ENCODE results near the gene THRAP3. TPM values are rescaled to one million over a fixed set of nuclear protein-coding genes. Genes with fewer than 3 reads are reported as not detected.

The THRAP3 gene
- total and polyA plus RNA-seq, 9 of the 15 experiments (the other 6 are each of a cell fraction or from before 2014, with no cell fraction given), result 66.2 to 135 (median 113) TPM

DNA sequence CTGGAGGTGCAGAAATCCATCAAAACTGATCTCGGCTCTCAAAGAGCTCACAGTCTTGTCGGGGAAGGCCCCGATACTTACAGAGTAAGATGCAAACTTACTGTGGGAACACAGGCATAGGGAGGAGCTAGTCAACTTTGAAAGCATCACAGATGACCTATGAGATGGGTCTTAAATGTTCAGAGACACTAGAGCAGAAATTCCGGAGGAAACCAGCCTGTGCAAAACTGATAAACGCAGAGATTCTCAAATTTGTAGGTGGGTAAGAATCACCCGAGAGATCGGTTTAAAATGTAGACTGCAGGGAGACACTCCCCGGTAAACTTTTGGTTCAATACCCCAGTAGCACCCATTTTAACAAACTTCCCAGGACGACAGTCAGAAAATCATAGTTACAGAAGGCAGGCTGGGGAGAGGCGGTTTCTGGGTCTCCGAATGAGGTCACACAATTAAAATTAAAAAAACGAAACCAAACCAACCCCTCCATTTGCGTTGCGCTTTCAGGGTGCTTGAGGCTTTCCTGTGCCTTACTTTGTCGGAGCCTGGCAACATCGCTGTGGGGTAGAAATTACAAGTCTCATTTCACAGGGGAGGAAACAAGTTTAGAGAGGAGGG, 755 bp upstream of the THRAP3 start (continued):
- no peak for TF ChIP-seq ZFP1 (CRISPR knock-in tag; IDR thresholded peaks at IDR 0.05)
- no peak for TF ChIP-seq PTTG1 (tag; IDR thresholded peaks at IDR 0.05; ENCODE audit: low read depth)
- TF ChIP-seq JUND (IDR thresholded peaks at IDR 0.05; ENCODE audit: borderline replicate concordance, low read depth, low read length), result 0 out of 2 replicates have a peak, but pooled peaks have one; percentile 14
- TF ChIP-seq JUND (tag; IDR thresholded peaks at IDR 0.05; ENCODE audit: borderline replicate concordance, low read depth, low read length), result no peak; the same call in 2 of the 3 replicates
- TF ChIP-seq SMAD2 (IDR thresholded peaks at IDR 0.05; ENCODE audit: low read depth, low read length), result no peak
- TF ChIP-seq POLR2A (conservative IDR thresholded peaks at IDR 0.05), result no peak
- TF ChIP-seq ZNF124 (CRISPR knock-in tag; IDR thresholded peaks at IDR 0.05), result no peak
- no peak for TF ChIP-seq PHB (CRISPR knock-in tag; IDR thresholded peaks at IDR 0.05)
- TF ChIP-seq, protein P1, sequence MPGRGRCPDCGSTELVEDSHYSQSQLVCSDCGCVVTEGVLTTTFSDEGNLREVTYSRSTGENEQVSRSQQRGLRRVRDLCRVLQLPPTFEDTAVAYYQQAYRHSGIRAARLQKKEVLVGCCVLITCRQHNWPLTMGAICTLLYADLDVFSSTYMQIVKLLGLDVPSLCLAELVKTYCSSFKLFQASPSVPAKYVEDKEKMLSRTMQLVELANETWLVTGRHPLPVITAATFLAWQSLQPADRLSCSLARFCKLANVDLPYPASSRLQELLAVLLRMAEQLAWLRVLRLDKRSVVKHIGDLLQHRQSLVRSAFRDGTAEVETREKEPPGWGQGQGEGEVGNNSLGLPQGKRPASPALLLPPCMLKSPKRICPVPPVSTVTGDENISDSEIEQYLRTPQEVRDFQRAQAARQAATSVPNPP (IDR thresholded peaks at IDR 0.05; ENCODE audit: borderline replicate concordance, insufficient read depth, insufficient read length), result no peak
- no peak for TF ChIP-seq ZNF140 (CRISPR knock-in tag; IDR thresholded peaks at IDR 0.05)
- peak; percentile 58; the same call in 1 of the 2 replicates for TF ChIP-seq SMARCA4 (IDR thresholded peaks at IDR 0.05)
- TF ChIP-seq ZNF76 (CRISPR knock-in tag; IDR thresholded peaks at IDR 0.05; ENCODE audit: borderline replicate concordance), result no peak
- peak; percentile 68; the same call in 1 of the 2 replicates for TF ChIP-seq DNMT1 (IDR thresholded peaks at IDR 0.05)
- TF ChIP-seq, protein P2, sequence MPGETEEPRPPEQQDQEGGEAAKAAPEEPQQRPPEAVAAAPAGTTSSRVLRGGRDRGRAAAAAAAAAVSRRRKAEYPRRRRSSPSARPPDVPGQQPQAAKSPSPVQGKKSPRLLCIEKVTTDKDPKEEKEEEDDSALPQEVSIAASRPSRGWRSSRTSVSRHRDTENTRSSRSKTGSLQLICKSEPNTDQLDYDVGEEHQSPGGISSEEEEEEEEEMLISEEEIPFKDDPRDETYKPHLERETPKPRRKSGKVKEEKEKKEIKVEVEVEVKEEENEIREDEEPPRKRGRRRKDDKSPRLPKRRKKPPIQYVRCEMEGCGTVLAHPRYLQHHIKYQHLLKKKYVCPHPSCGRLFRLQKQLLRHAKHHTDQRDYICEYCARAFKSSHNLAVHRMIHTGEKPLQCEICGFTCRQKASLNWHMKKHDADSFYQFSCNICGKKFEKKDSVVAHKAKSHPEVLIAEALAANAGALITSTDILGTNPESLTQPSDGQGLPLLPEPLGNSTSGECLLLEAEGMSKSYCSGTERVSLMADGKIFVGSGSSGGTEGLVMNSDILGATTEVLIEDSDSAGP (CRISPR knock-in tag; IDR thresholded peaks at IDR 0.05), result 0 out of 2 replicates have a peak, but pooled peaks have one; percentile 33
- TF ChIP-seq ZNF764 (CRISPR knock-in tag; IDR thresholded peaks at IDR 0.05; ENCODE audit: low read depth), result no peak
- no peak for TF ChIP-seq SIN3A (IDR thresholded peaks at IDR 0.05; ENCODE audit: borderline replicate concordance in 2 of 2, control insufficient read depth in 1 of 2, low read depth in 2 of 2, low read length in 2 of 2)
- no peak for TF ChIP-seq EWSR1 (IDR thresholded peaks at IDR 0.05; ENCODE audit: borderline replicate concordance, low read depth, partially characterized antibody)
- TF ChIP-seq CBX3 (IDR thresholded peaks at IDR 0.05; ENCODE audit: borderline replicate concordance in 1 of 2, low read length in 2 of 2), result no peak
- no peak for TF ChIP-seq CXXC5 (CRISPR knock-in tag; IDR thresholded peaks at IDR 0.05)
- TF ChIP-seq SMARCB1 (IDR thresholded peaks at IDR 0.05; ENCODE audit: insufficient read length, low read depth), result no peak
- TF ChIP-seq, protein P3, sequence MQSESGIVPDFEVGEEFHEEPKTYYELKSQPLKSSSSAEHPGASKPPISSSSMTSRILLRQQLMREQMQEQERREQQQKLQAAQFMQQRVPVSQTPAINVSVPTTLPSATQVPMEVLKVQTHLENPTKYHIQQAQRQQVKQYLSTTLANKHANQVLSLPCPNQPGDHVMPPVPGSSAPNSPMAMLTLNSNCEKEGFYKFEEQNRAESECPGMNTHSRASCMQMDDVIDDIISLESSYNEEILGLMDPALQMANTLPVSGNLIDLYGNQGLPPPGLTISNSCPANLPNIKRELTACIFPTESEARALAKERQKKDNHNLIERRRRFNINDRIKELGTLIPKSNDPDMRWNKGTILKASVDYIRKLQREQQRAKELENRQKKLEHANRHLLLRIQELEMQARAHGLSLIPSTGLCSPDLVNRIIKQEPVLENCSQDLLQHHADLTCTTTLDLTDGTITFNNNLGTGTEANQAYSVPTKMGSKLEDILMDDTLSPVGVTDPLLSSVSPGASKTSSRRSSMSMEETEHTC (IDR thresholded peaks at IDR 0.05), result no peak

Data from K562 (cell line).